GM13977 (cell line): Measurements from ENCODE around the gene IGF1R.

ENCODE experiments used
- DNase-seq: peaks from one replicate; pipeline ENCODE4 v3.0.0; 2012; ENCODE audit warnings: low spot score
- in situ Hi-C: fragments of 300-500 bp; cut with MboI; formaldehyde crosslinking; loops from one replicate; pipeline ENCODE4 v1.12.0; 2022; ENCODE audit warnings: low sequenced_read_pairs, low pct_unique_long_range_greater_than_20kb, mixed read lengths, inconsistent platforms; ENCODE audit not compliant: unreplicated experiment
- TF ChIP-seq, protein P1 (sequence below): IDR thresholded peaks from 2 replicates; pipeline ENCODE4 v1.5.1; 2012; ENCODE audit warnings: mild to moderate bottlenecking, control low read depth; ENCODE audit not compliant: insufficient read depth; ENCODE audit errors: extremely low read depth, missing control alignments

Gene IGF1R

GRCh38 chr15:98878862-98879261, 230.5 kb downstream of the IGF1R start:
- DNase-seq, result no peak
- TF ChIP-seq, protein P1, sequence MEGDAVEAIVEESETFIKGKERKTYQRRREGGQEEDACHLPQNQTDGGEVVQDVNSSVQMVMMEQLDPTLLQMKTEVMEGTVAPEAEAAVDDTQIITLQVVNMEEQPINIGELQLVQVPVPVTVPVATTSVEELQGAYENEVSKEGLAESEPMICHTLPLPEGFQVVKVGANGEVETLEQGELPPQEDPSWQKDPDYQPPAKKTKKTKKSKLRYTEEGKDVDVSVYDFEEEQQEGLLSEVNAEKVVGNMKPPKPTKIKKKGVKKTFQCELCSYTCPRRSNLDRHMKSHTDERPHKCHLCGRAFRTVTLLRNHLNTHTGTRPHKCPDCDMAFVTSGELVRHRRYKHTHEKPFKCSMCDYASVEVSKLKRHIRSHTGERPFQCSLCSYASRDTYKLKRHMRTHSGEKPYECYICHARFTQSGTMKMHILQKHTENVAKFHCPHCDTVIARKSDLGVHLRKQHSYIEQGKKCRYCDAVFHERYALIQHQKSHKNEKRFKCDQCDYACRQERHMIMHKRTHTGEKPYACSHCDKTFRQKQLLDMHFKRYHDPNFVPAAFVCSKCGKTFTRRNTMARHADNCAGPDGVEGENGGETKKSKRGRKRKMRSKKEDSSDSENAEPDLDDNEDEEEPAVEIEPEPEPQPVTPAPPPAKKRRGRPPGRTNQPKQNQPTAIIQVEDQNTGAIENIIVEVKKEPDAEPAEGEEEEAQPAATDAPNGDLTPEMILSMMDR, result no peak
- in situ Hi-C loops, result no loop called here

- peak; percentile 67 for DNase-seq
- in situ Hi-C loops, result no loop called here
- TF ChIP-seq, protein P1, result peak; percentile 70
Measured at GRCh38 chr15:98881526-98882520, 233.5 kb downstream of the IGF1R start.

- in situ Hi-C loops, result no loop called here
- TF ChIP-seq, protein P1, result no peak
- DNase-seq, result no peak
Measured at GRCh38 chr15:98883478-98883877, 235.1 kb downstream of the IGF1R start.

- DNase-seq, result no peak
- in situ Hi-C loops, result no loop called here
- TF ChIP-seq, protein P1, result no peak
Measured at GRCh38 chr15:98884894-98885293, 236.6 kb downstream of the IGF1R start.

GRCh38 chr15:98887976-98888375, 239.6 kb downstream of the IGF1R start:
- in situ Hi-C loops, result no loop called here
- DNase-seq, result no peak
- TF ChIP-seq, protein P1, result no peak

GRCh38 chr15:98888820-98889479, 240.6 kb downstream of the IGF1R start:
- in situ Hi-C loops, result no loop called here
- DNase-seq, result no peak
- TF ChIP-seq, protein P1, result no peak
